ENCODE measurements around the gene LINGO4.
A peak's percentile ranks its signal among the peaks of the same experiment; 100 is the strongest.

Gene LINGO4

GRCh38 chr1:151822404-151822803, 17.2 kb upstream of the LINGO4 start:
- TF ChIP-seq CREB5 (CRISPR knock-in tag; IDR thresholded peaks at IDR 0.05; ENCODE audit: low read depth) (no peak), ZC3H10 (CRISPR knock-in tag; IDR thresholded peaks at IDR 0.05) (no peak), ZNF565 (CRISPR knock-in tag; conservative IDR thresholded peaks at IDR 0.05; ENCODE audit: low read depth) (no peak)
- ATAC-seq: no peak

GRCh38 chr1:151820940-151821339, 15.7 kb upstream of the LINGO4 start:
- TF ChIP-seq GLIS3 (CRISPR knock-in tag; IDR thresholded peaks at IDR 0.05): no peak
- TF ChIP-seq TSHZ2 (CRISPR knock-in tag; IDR thresholded peaks at IDR 0.05): peak; percentile 89; the same call in 1 of the 2 replicates
- TF ChIP-seq CREB5 (CRISPR knock-in tag; IDR thresholded peaks at IDR 0.05; ENCODE audit: low read depth): no peak
- peak; percentile 88 for TF ChIP-seq ZNF70 (CRISPR knock-in tag; IDR thresholded peaks at IDR 0.05)
- TF ChIP-seq ARNTL (CRISPR knock-in tag; IDR thresholded peaks at IDR 0.05; ENCODE audit: borderline replicate concordance, low read depth): no peak
- TF ChIP-seq ZNF8 (CRISPR knock-in tag; IDR thresholded peaks at IDR 0.05): no peak
- TF ChIP-seq ESRRG (CRISPR knock-in tag; IDR thresholded peaks at IDR 0.05): no peak
- no peak for TF ChIP-seq ZNF565 (CRISPR knock-in tag; conservative IDR thresholded peaks at IDR 0.05; ENCODE audit: low read depth)
- TF ChIP-seq ZC3H10 (CRISPR knock-in tag; IDR thresholded peaks at IDR 0.05): no peak
- TF ChIP-seq ISL1 (CRISPR knock-in tag; IDR thresholded peaks at IDR 0.05): no peak
- TF ChIP-seq SNAI2 (CRISPR knock-in tag; IDR thresholded peaks at IDR 0.05): no peak
- peak; percentile 84 for TF ChIP-seq TCF4 (CRISPR knock-in tag; IDR thresholded peaks at IDR 0.05; ENCODE audit: borderline replicate concordance)
- no peak for TF ChIP-seq RARB (CRISPR knock-in tag; IDR thresholded peaks at IDR 0.05)
- ATAC-seq: peak; percentile 16; the same call in 1 of the 3 replicates

GRCh38 chr1:151819976-151820623, 14.9 kb upstream of the LINGO4 start:
- no peak for ATAC-seq
- TF ChIP-seq ISL1 (CRISPR knock-in tag; IDR thresholded peaks at IDR 0.05): no peak
- TF ChIP-seq ZC3H10 (CRISPR knock-in tag; IDR thresholded peaks at IDR 0.05): no peak
- TF ChIP-seq ZNF70 (CRISPR knock-in tag; IDR thresholded peaks at IDR 0.05): no peak
- TF ChIP-seq RARB (CRISPR knock-in tag; IDR thresholded peaks at IDR 0.05): no peak
- TF ChIP-seq PPARA (CRISPR knock-in tag; IDR thresholded peaks at IDR 0.05; ENCODE audit: borderline replicate concordance): no peak
- TF ChIP-seq ESRRG (CRISPR knock-in tag; IDR thresholded peaks at IDR 0.05): no peak
- TF ChIP-seq PATZ1 (CRISPR knock-in tag; IDR thresholded peaks at IDR 0.05; ENCODE audit: borderline replicate concordance): no peak
- no peak for TF ChIP-seq CSRNP3 (CRISPR knock-in tag; IDR thresholded peaks at IDR 0.05)
- TF ChIP-seq TSHZ2 (CRISPR knock-in tag; IDR thresholded peaks at IDR 0.05): no peak
- no peak for TF ChIP-seq GLIS3 (CRISPR knock-in tag; IDR thresholded peaks at IDR 0.05)
- no peak for TF ChIP-seq ZNF565 (CRISPR knock-in tag; conservative IDR thresholded peaks at IDR 0.05; ENCODE audit: low read depth)
- no peak for TF ChIP-seq ZFP30 (CRISPR knock-in tag; IDR thresholded peaks at IDR 0.05)
- TF ChIP-seq SNAI2 (CRISPR knock-in tag; IDR thresholded peaks at IDR 0.05): no peak
- no peak for TF ChIP-seq ARNTL (CRISPR knock-in tag; IDR thresholded peaks at IDR 0.05; ENCODE audit: borderline replicate concordance, low read depth)
- no peak for TF ChIP-seq BACH2 (CRISPR knock-in tag; IDR thresholded peaks at IDR 0.05; ENCODE audit: borderline replicate concordance)
- TF ChIP-seq CSDC2 (CRISPR knock-in tag; IDR thresholded peaks at IDR 0.05): no peak
- TF ChIP-seq OSR1 (CRISPR knock-in tag; IDR thresholded peaks at IDR 0.05): no peak
